ENCODE results near the gene PTRHD1.

- TF ChIP-seq POLR2A (IDR thresholded peaks at IDR 0.05) (no peak), CTCF (IDR thresholded peaks at IDR 0.05) (no peak)
Observed at GRCh38 chr2:24813691-24814137, 20.5 kb upstream of the PTRHD1 start.
